HG03565 (cell line): ENCODE results near the gene DENND6B.
"Not testable (repeated sequence)": the region's sequence is repeated elsewhere in the genome, so short reads cannot be mapped to it uniquely, and the experiment has no call there.

Experiments used
- ATAC-seq: cut with Tn5 transposase; IDR thresholded peaks from one replicate; pipeline ENCODE4 v1.9.1; 2021; ENCODE audit warnings: mild to moderate bottlenecking, moderate library complexity; ENCODE audit not compliant: unreplicated experiment

DENND6B gene

GRCh38 chr22:50326956-50327710, at the start of gene DENND6B:
Gene DENND6B (minus strand): TSS chr22:50327012. CDS start chr22:50326988, 24 bp downstream.
- ATAC-seq, result peak; percentile 69

GRCh38 chr22:50376085-50376651, 49.4 kb upstream of the DENND6B start:
- ATAC-seq, result no peak

- no peak for ATAC-seq
These were observed 44.4 kb upstream of the DENND6B start for GRCh38 chr22:50371101-50371648.

DNA sequence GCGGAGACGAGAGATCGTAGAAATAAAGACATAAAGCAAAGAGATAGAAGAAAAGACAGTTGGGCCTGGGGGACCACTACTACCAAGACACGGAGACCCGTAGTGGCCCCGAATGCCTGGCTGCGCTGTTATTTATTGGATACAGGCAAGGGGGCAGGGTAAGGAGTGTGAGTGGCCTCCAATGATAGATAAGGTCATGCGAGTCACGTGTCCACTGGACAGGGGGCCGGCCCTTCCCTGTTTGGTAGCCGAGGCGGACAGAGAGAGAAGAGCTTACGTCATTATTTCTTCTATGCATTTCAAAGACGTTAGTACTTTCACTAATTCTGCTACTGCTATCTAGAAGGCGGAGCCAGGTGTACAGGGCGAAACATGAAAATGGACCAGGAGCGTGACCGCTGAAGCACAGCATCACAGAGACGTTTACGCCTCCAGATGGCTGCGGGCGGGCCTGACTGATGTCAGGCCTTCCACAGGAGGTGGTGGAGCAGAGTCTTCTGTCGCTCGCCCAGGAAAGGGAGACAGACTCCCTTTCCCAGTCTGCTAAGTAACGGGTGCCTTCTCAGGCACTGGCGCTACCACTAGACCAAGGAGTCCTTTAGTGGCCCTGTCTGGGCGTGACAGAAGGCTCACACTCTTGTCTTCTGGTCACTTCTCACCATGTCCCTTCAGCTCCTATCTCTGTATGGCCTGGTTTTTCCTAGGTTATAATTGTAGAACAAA, 41.1 kb upstream of the DENND6B start:
- no peak for ATAC-seq

DNA sequence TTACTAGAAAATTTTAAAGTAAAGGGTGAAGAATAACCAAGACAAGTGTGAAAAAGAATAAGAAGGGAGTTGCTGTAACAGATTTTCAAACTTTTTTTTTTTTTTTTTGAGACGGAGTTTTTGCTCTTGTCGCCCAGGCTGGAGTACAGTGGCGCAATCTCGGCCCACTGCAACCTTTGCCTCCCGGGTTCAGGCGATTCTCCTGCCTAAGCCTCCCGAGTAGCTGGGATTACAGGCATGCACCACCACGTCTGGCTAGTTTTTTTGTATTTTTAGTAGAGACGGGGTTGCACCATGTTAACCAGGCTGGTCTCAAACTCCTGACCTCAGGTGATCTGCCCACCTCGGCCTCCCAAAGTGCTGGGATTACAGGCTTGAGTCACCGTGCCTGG, 37.0 kb upstream of the DENND6B start:
- not testable (repeated sequence) for ATAC-seq

- no peak for ATAC-seq
These were observed 36.5 kb upstream of the DENND6B start for GRCh38 chr22:50363166-50363802.

GRCh38 chr22:50361688-50362087, 34.9 kb upstream of the DENND6B start:
- ATAC-seq, result no peak

GRCh38 chr22:50361222-50361621, 34.4 kb upstream of the DENND6B start:
- no peak for ATAC-seq

DNA sequence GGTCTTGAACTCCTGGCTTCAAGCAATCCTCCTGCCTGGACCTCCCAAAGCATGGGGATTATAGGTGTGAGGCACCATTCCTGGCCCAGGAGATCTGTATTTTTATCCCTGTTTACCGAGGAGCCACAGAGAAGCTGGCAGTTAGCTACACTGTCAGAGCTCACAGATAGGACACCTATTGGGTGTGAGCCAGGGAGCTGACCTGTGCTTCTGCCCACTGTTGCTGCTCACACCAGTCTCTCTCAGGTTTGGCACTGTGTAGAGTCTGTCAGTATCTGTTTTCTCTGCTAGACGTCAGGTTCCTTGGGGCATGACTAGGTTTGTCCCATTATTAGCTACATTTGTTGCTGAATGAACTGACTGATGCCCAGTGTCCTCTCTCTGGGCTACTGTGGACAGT, 33.8 kb upstream of the DENND6B start:
- no peak for ATAC-seq

- ATAC-seq, result no peak
These were observed 30.9 kb upstream of the DENND6B start for GRCh38 chr22:50357756-50358155.

GRCh38 chr22:50357222-50357621, 30.4 kb upstream of the DENND6B start:
- no peak for ATAC-seq

DNA sequence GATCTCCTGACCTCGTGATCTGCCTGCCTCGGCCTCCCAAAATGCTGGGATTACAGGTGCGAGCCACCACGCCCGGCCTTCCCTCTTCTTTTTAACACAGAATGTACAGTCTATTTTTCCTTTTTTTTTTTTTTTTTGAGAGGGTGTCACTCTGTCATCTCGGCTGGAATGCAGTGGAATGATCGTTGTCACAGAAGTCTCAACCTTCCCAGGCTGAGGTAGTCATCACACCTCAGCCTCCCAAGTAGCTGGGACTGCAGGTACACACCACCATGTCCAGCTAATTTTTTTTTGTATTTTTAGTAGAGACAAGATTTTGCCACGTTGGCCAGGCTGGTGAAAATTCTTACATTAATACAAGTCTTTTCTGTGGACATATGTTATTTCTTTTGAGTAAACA, 29.4 kb upstream of the DENND6B start:
- ATAC-seq, result no peak

DNA sequence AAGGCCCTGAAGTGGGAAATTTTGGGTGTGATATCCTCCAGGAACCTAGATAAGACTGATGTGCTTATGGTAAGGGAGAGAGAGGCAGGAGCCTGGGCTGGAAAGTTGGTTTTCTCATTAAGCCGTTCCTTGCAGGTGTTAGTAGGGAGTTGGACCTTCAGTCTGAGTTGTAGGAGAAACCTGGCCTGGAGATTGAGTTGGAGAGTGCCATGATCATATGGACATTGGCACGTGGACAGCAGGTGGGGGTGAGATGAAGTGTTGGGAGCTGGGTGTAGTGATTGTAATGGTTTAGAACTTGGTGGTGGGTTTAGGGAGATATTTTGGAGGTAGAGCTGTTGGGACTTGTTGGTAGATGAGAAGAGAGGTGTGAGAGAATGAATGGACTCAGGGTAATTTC, 21.2 kb upstream of the DENND6B start:
- ATAC-seq, result no peak

DNA sequence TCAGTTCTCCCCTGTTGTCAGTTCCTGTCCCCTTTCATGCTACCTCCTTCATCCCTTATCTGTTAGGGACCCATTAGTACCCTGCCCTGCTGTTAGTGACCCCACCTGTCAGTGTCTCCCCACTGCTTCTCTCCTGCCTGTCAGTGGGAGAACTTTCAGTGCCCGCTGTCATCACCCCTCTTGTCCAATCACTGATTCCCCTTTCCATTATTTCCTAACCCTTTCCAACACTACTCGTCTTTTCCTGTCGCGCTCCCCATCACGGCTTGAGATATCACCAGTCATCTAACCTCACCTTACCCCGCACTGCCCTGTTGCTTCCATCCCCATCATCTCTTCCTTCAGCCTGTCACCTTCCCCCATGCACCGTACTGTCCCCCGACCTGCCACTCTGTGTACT, 20.3 kb upstream of the DENND6B start:
- ATAC-seq, result no peak

- ATAC-seq, result no peak
These were observed 19.7 kb upstream of the DENND6B start for GRCh38 chr22:50346470-50346869.

DNA sequence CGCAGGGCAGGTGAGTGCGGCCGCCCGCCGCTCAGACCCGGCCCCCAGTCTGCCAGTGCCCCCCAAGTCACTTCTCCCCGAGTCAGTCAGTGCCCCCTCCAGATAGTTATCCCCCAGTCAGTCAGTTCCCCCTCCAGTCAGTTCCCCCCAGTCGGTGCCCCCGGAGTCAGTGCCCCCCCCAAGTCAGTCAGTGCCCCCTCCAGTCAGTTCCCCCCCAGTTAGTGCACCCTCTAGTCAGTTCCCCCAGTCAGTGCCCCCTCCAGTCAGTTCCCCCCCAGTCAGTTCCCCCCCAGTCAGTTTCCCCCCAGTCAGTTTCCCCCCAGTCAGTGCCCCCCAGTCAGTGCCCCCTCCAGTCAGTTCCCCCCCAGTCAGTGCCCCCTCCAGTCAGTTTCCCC, 16.7 kb upstream of the DENND6B start:
- no peak for ATAC-seq

- peak; percentile 51 for ATAC-seq
These were observed 16.1 kb upstream of the DENND6B start, which contains the start of gene PPP6R2 for GRCh38 chr22:50342651-50343540. Gene PPP6R2 (plus strand): TSS chr22:50343327. CDS start chr22:50393909, 50,582 bp downstream.

- ATAC-seq, result no peak
These were observed 15.3 kb upstream of the DENND6B start for GRCh38 chr22:50341977-50342650.
